DOHH2 (cell line): ENCODE data around the gene CELF5.

ENCODE experiments used
- H3F3A ChIP-seq: fragments of 200-600 bp; sonication (generic), shearing (Covaris generic); 2 replicates; pipeline ENCODE4 v1.6.0; 2016; ENCODE audit warnings: antibody characterized with exemption, mild to moderate bottlenecking; ENCODE audit not compliant: control insufficient read depth, insufficient read depth
- H3K27ac ChIP-seq: fragments of 200-600 bp; sonication (generic); 2 replicates; pipeline ENCODE4 v1.5.1; 2014; ENCODE audit warnings: low read depth, mild to moderate bottlenecking, low read length, moderate library complexity
- H3K27me3 ChIP-seq: fragments of 200-600 bp; sonication (generic); 2 replicates; pipeline ENCODE4 v1.6.1; 2014; ENCODE audit warnings: mild to moderate bottlenecking, low read length, mixed read lengths; ENCODE audit not compliant: control insufficient read depth
- H3K36me3 ChIP-seq: fragments of 200-600 bp; sonication (generic); 2 replicates; pipeline ENCODE4 v1.6.1; 2014; ENCODE audit warnings: mild to moderate bottlenecking, low read length, moderate library complexity, mixed read lengths; ENCODE audit not compliant: control insufficient read depth
- H3K4me1 ChIP-seq: fragments of 200-600 bp; sonication (generic); 2 replicates; pipeline ENCODE4 v1.6.1; 2014; ENCODE audit warnings: mild to moderate bottlenecking, low read length, mixed read lengths; ENCODE audit not compliant: control insufficient read depth
- H3K4me2 ChIP-seq: fragments of 200-600 bp; sonication (generic); 2 replicates; pipeline ENCODE4 v1.6.0; 2014; ENCODE audit warnings: mild to moderate bottlenecking, low read length, moderate library complexity
- H3K4me3 ChIP-seq: fragments of 200-600 bp; sonication (generic); 2 replicates; pipeline ENCODE4 v1.5.1; 2014; ENCODE audit warnings: mild to moderate bottlenecking, low read length, mixed read lengths
- H3K79me2 ChIP-seq: fragments of 200-600 bp; sonication (generic); 2 replicates; pipeline ENCODE4 v1.6.1; 2014; ENCODE audit warnings: mild to moderate bottlenecking, low read length, mixed read lengths; ENCODE audit not compliant: control insufficient read depth
- H3K9me2 ChIP-seq: fragments of 200-600 bp; sonication (generic); replicated peaks from 2 replicates; pipeline ENCODE4 v1.6.1; 2014; ENCODE audit warnings: mild to moderate bottlenecking, low read length, mixed read lengths; ENCODE audit not compliant: control insufficient read depth
- H3K9me3 ChIP-seq: fragments of 200-600 bp; sonication (generic); 2 replicates; pipeline ENCODE4 v1.6.1; 2014; ENCODE audit warnings: antibody characterized with exemption, low read length, mixed read lengths; ENCODE audit not compliant: control insufficient read depth, insufficient read depth
- H4K20me1 ChIP-seq: fragments of 200-600 bp; sonication (generic); 2 replicates; pipeline ENCODE4 v1.6.0; 2014; ENCODE audit warnings: low read depth, mild to moderate bottlenecking, antibody characterized with exemption, low read length, moderate library complexity; ENCODE audit not compliant: control insufficient read depth, insufficient read depth
- EZH2phosphoT487 ChIP-seq: fragments of 200-600 bp; sonication (generic); IDR thresholded peaks from 2 replicates; pipeline ENCODE4 v1.6.1; 2017; ENCODE audit warnings: borderline replicate concordance, mild to moderate bottlenecking, antibody characterized with exemption, low read length, moderate library complexity, mixed read lengths
- TF ChIP-seq, protein P1 (sequence below): fragments of 200-600 bp; sonication (generic); IDR thresholded peaks from one replicate; pipeline ENCODE4 v1.5.1; 2014; ENCODE audit warnings: antibody characterized with exemption, mild to moderate bottlenecking, low read depth, low read length; ENCODE audit not compliant: poor library complexity, severe bottlenecking

Gene CELF5

GRCh38 chr19:3211191-3211590, 13.3 kb upstream of the CELF5 start:
- H3K27ac ChIP-seq = no peak overlapping the region
- H3K9me2 ChIP-seq = no peaks in the 10 kb centered on the region
- H3K79me2 ChIP-seq = no peaks in the 10 kb centered on the region
- no peaks in the 10 kb centered on the region for H3K27me3 ChIP-seq
- H3F3A ChIP-seq = peaks cover 6% of the 10 kb centered on the region; the same call in 1 of the 2 replicates
- peaks cover 23% of the 10 kb centered on the region for H3K4me1 ChIP-seq
- H3K4me3 ChIP-seq = no peak overlapping the region
- H3K4me2 ChIP-seq = no peak overlapping the region
- peaks cover 15% of the 10 kb centered on the region for H3K36me3 ChIP-seq
- H3K9me3 ChIP-seq = no peaks in the 10 kb centered on the region
- H4K20me1 ChIP-seq = 0 out of 2 replicates have a peak, but pooled peaks cover 3% of the 10 kb centered on the region
- TF ChIP-seq EZH2phosphoT487 = no peak
- TF ChIP-seq, protein P1, sequence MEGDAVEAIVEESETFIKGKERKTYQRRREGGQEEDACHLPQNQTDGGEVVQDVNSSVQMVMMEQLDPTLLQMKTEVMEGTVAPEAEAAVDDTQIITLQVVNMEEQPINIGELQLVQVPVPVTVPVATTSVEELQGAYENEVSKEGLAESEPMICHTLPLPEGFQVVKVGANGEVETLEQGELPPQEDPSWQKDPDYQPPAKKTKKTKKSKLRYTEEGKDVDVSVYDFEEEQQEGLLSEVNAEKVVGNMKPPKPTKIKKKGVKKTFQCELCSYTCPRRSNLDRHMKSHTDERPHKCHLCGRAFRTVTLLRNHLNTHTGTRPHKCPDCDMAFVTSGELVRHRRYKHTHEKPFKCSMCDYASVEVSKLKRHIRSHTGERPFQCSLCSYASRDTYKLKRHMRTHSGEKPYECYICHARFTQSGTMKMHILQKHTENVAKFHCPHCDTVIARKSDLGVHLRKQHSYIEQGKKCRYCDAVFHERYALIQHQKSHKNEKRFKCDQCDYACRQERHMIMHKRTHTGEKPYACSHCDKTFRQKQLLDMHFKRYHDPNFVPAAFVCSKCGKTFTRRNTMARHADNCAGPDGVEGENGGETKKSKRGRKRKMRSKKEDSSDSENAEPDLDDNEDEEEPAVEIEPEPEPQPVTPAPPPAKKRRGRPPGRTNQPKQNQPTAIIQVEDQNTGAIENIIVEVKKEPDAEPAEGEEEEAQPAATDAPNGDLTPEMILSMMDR = no peak

DNA sequence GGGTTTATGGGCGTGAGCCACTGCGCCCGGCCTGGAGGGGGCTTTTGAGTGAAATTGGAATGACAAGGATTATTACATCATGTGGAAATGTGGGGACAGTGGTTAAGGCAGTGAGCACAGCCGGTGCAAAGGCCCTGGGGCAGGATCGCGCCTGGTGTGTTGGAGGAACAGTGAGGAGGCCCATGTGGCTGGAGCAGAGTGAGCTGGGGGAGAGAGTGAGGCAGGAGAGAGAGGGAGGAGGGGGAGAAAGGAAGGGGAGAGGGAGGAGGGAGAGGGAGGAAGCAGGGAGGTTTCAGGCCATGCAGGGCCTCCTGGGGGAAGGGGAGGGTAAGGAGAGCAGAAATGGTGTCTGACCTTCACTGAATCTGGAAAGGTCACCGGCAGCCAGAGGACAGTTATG, 11.3 kb upstream of the CELF5 start:
- TF ChIP-seq EZH2phosphoT487 = no peak
- TF ChIP-seq, protein P1 = no peak
- no peaks in the 10 kb centered on the region for H4K20me1 ChIP-seq
- no peaks in the 10 kb centered on the region for H3K36me3 ChIP-seq
- H3K4me1 ChIP-seq = peaks cover 23% of the 10 kb centered on the region
- H3K79me2 ChIP-seq = no peaks in the 10 kb centered on the region
- peak overlapping the region; percentile 52 for H3K4me2 ChIP-seq
- H3F3A ChIP-seq = peaks cover 6% of the 10 kb centered on the region; the same call in 1 of the 2 replicates
- H3K4me3 ChIP-seq = peak overlapping the region; percentile 37
- peak overlapping the region; percentile 53 for H3K27ac ChIP-seq
- no peaks in the 10 kb centered on the region for H3K9me3 ChIP-seq
- H3K27me3 ChIP-seq = no peaks in the 10 kb centered on the region
- H3K9me2 ChIP-seq = no peaks in the 10 kb centered on the region

DNA sequence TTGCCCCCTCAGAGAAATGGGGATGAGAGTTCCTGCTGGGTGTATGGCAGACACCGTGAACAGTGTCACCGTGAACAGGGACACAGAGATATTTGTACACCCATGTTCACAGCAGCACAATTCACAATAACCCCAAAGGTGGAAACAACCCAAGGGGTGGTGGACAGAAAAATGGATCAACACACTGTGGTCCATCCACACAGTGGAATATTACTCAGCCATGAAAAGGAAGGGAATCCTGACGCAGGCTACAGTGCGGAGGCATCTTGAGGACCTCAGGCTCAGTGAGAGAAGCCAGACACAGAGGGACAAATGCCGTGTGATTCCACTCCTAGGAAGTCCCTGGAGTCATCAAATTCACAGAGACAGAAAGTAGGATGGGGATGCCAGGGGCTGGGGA, 7.6 kb upstream of the CELF5 start:
- no peak overlapping the region for H3K4me2 ChIP-seq
- no peak overlapping the region for H3K27ac ChIP-seq
- H3K9me3 ChIP-seq = no peaks in the 10 kb centered on the region
- no peaks in the 10 kb centered on the region for H3K36me3 ChIP-seq
- no peaks in the 10 kb centered on the region for H3K79me2 ChIP-seq
- no peaks in the 10 kb centered on the region for H4K20me1 ChIP-seq
- no peaks in the 10 kb centered on the region for H3K27me3 ChIP-seq
- no peaks in the 10 kb centered on the region for H3K9me2 ChIP-seq
- peaks cover 23% of the 10 kb centered on the region for H3K4me1 ChIP-seq
- TF ChIP-seq, protein P1 = no peak
- TF ChIP-seq EZH2phosphoT487 = no peak
- H3K4me3 ChIP-seq = no peak overlapping the region
- H3F3A ChIP-seq = peaks cover 6% of the 10 kb centered on the region; the same call in 1 of the 2 replicates
